GM23338 (cell line): ENCODE data around the gene UBXN11.

Experiments used
- CTCF ChIP-seq, 2 experiments: fragments of 200-600 bp in 1 of 2; sonication (generic) in 1 of 2; conservative IDR thresholded peaks; 2 replicates each; pipeline versions ENCODE4 v1.5.1 to v1.6.1; 2016 to 2017; ENCODE audit warnings: antibody characterized with exemption in 2 of 2, low read depth in 2 of 2, mild to moderate bottlenecking in 2 of 2, moderate library complexity in 1 of 2
- EZH2 ChIP-seq: fragments of 200-600 bp; sonication (generic); IDR thresholded peaks from one replicate; pipeline ENCODE4 v1.8.0; 2017; ENCODE audit warnings: antibody characterized with exemption, mild to moderate bottlenecking, low read depth; ENCODE audit not compliant: unreplicated experiment
- EZH2phosphoT487 ChIP-seq: fragments of 200-600 bp; sonication (generic); IDR thresholded peaks from one replicate; pipeline ENCODE4 v1.8.1; 2018; ENCODE audit warnings: antibody characterized with exemption; ENCODE audit not compliant: unreplicated experiment
- JUNB ChIP-seq: IDR thresholded peaks from one replicate; pipeline ENCODE4 v1.6.1; 2016; ENCODE audit warnings: antibody characterized with exemption; ENCODE audit not compliant: unreplicated experiment
- POLR2AphosphoS5 ChIP-seq: IDR thresholded peaks from 2 replicates; pipeline ENCODE4 v1.6.1; 2016; ENCODE audit warnings: antibody characterized with exemption, low read depth
- REST ChIP-seq: IDR thresholded peaks from one replicate; pipeline ENCODE4 v1.6.1; 2018; ENCODE audit warnings: antibody characterized with exemption; ENCODE audit not compliant: unreplicated experiment
- ZNF114 ChIP-seq: fragments of 250-450 bp; sonication (Bioruptor Pico); IDR thresholded peaks from 2 replicates; pipeline ENCODE4 v1.5.0; 2020; ENCODE audit warnings: mild to moderate bottlenecking, moderate library complexity

GRCh38 chr1:26265405-26265804 is 41.0 kb downstream of the UBXN11 start:
- TF ChIP-seq CTCF (conservative IDR thresholded peaks at IDR 0.05; ENCODE audit: low read depth in 2 of 2), result no peak
- no peak for TF ChIP-seq POLR2AphosphoS5
- no peak for TF ChIP-seq EZH2phosphoT487
- TF ChIP-seq EZH2, result no peak
- no peak for TF ChIP-seq ZNF114
- TF ChIP-seq REST, result no peak
- no peak for TF ChIP-seq JUNB
